Astrocyte (in vitro differentiated cells and primary cell): Measurements from ENCODE around the gene ACBD3. TPM values are rescaled to one million over a fixed set of nuclear protein-coding genes. Genes with fewer than 3 reads are reported as not detected.

ENCODE experiments used
- DNase-seq: peaks from one replicate; pipeline ENCODE4 v3.0.0-alpha.2; 2010; ENCODE audit warnings: low read depth
- FAIRE-seq: peaks from 2 replicates; lab custom pipeline; 2011; peaks lifted over from hg19 to GRCh38; lab: Jason Lieb, UNC
- H2AFZ ChIP-seq: 2 replicates; pipeline ENCODE4 v1.6.0; 2012; ENCODE audit warnings: low read depth, low read length, inconsistent platforms
- H3K27ac ChIP-seq: 2 replicates; pipeline ENCODE4 v1.5.1; 2011; ENCODE audit warnings: low read depth, low read length, inconsistent platforms
- H3K27me3 ChIP-seq: 2 replicates; pipeline ENCODE4 v1.6.0; 2011; ENCODE audit warnings: low read length, inconsistent platforms; ENCODE audit not compliant: insufficient read depth
- H3K36me3 ChIP-seq: 2 replicates; pipeline ENCODE4 v1.5.1; 2011; ENCODE audit warnings: low read length, inconsistent platforms; ENCODE audit not compliant: insufficient read depth
- H3K4me1 ChIP-seq: 2 replicates; pipeline ENCODE4 v1.5.1; 2011; ENCODE audit warnings: low read length, inconsistent platforms; ENCODE audit not compliant: insufficient read depth
- H3K4me2 ChIP-seq: 2 replicates; pipeline ENCODE4 v1.6.0; 2012; ENCODE audit warnings: low read length, inconsistent platforms
- H3K4me3 ChIP-seq: 2 replicates; pipeline ENCODE4 v1.5.1; 2011; ENCODE audit warnings: low read depth, mild to moderate bottlenecking, low read length, inconsistent platforms; ENCODE audit not compliant: insufficient read depth
- H3K79me2 ChIP-seq: 2 replicates; pipeline ENCODE4 v1.6.0; 2012; ENCODE audit warnings: mild to moderate bottlenecking, low read length, inconsistent platforms; ENCODE audit not compliant: insufficient read depth
- H3K9ac ChIP-seq: 2 replicates; pipeline ENCODE4 v1.6.0; 2012; ENCODE audit warnings: mild to moderate bottlenecking, low read length, inconsistent platforms
- H3K9me3 ChIP-seq: 2 replicates; pipeline ENCODE4 v1.5.1; 2012; ENCODE audit warnings: low read depth, mild to moderate bottlenecking, low read length, inconsistent platforms; ENCODE audit not compliant: insufficient read depth
- H4K20me1 ChIP-seq: 2 replicates; pipeline ENCODE4 v1.6.0; 2012; ENCODE audit warnings: low read length, inconsistent platforms; ENCODE audit not compliant: insufficient read depth
- H3K27ac Mint-ChIP-seq: one replicate; pipeline ENCODE4 v1.8.0; 2021; ENCODE audit warnings: mild to moderate bottlenecking, mixed read lengths; ENCODE audit not compliant: unreplicated experiment
- H3K27me3 Mint-ChIP-seq: one replicate; pipeline ENCODE4 v1.8.0; 2021; ENCODE audit warnings: low read depth, mixed read lengths; ENCODE audit not compliant: unreplicated experiment
- H3K36me3 Mint-ChIP-seq: one replicate; pipeline ENCODE4 v1.8.0; 2021; ENCODE audit warnings: low read depth, mixed read lengths; ENCODE audit not compliant: unreplicated experiment
- H3K4me1 Mint-ChIP-seq: one replicate; pipeline ENCODE4 v1.8.0; 2021; ENCODE audit warnings: low read depth, mixed read lengths; ENCODE audit not compliant: unreplicated experiment
- H3K4me3 Mint-ChIP-seq: one replicate; pipeline ENCODE4 v1.8.0; 2021; ENCODE audit warnings: mild to moderate bottlenecking, moderate library complexity, mixed read lengths; ENCODE audit not compliant: unreplicated experiment
- H3K9me3 Mint-ChIP-seq: one replicate; pipeline ENCODE4 v1.8.0; 2021; ENCODE audit warnings: mild to moderate bottlenecking, mixed read lengths; ENCODE audit not compliant: unreplicated experiment
- CTCF ChIP-seq: IDR thresholded peaks from 2 replicates; pipeline ENCODE4 v1.5.1; 2011; ENCODE audit warnings: low read depth, mild to moderate bottlenecking, inconsistent platforms, low read length, moderate library complexity; ENCODE audit not compliant: insufficient read depth
- EZH2 ChIP-seq: IDR thresholded peaks from 2 replicates; pipeline ENCODE4 v1.6.1; 2012; ENCODE audit warnings: mild to moderate bottlenecking, low read length, inconsistent platforms; ENCODE audit not compliant: insufficient read depth
- total RNA-seq: library from RNA; stranded (reverse); gene quantifications from 2 replicates; pipeline ENCODE4 v1.2.1, GENCODE V29; 2021

Gene ACBD3
- total RNA-seq, 1 donor from 2014 or later, result 66.7 TPM

GRCh38 chr1:226100436-226101391, 85.8 kb downstream of the ACBD3 start:
- Histone ChIP-seq H2AFZ (peak overlapping the region; percentile 71), H3K9ac (peak overlapping the region; percentile 59)
- H3K27me3 Mint-ChIP-seq, result peaks cover 16% of the 10 kb centered on the region

GRCh38 chr1:226098870-226099835, 87.4 kb downstream of the ACBD3 start:
- H3K79me2 ChIP-seq, result no peaks in the 10 kb centered on the region
- peaks cover 1% of the 10 kb centered on the region for H3K36me3 Mint-ChIP-seq
- H3K4me3 Mint-ChIP-seq, result no peak overlapping the region
- no peak overlapping the region for H3K27ac ChIP-seq
- H3K9ac ChIP-seq, result peak overlapping the region; percentile 25
- no peaks in the 10 kb centered on the region for H3K9me3 Mint-ChIP-seq
- H3K36me3 ChIP-seq, result no peaks in the 10 kb centered on the region
- no peaks in the 10 kb centered on the region for H4K20me1 ChIP-seq
- peaks cover 15% of the 10 kb centered on the region for H3K4me1 ChIP-seq
- H3K27me3 Mint-ChIP-seq, result peaks cover 18% of the 10 kb centered on the region
- H3K4me1 Mint-ChIP-seq, result peaks cover 2% of the 10 kb centered on the region
- H3K4me3 ChIP-seq, result no peak overlapping the region
- H2AFZ ChIP-seq, result no peak overlapping the region
- peaks cover 5% of the 10 kb centered on the region for H3K27me3 ChIP-seq
- DNase-seq, result no peak
- H3K9me3 ChIP-seq, result no peaks in the 10 kb centered on the region
- no peak for FAIRE-seq
- no peak for TF ChIP-seq CTCF
- no peak for TF ChIP-seq EZH2
- no peak overlapping the region for H3K4me2 ChIP-seq
- no peak overlapping the region for H3K27ac Mint-ChIP-seq

More at GRCh38 chr1:226100436-226101391, 85.8 kb downstream of the ACBD3 start:
- peak overlapping the region; percentile 85 for H3K4me2 ChIP-seq
- peaks cover 15% of the 10 kb centered on the region for H3K4me1 ChIP-seq
- no peaks in the 10 kb centered on the region for H3K27me3 ChIP-seq
- Mint-ChIP-seq H3K4me3 (peak overlapping the region; percentile 78), H3K36me3 (no peaks in the 10 kb centered on the region), H3K9me3 (no peaks in the 10 kb centered on the region), H3K27ac (no peak overlapping the region), H3K4me1 (peaks cover 9% of the 10 kb centered on the region)
- no peaks in the 10 kb centered on the region for H3K9me3 ChIP-seq
- H3K79me2 ChIP-seq, result no peaks in the 10 kb centered on the region
- peak overlapping the region; percentile 54 for H3K4me3 ChIP-seq
- FAIRE-seq, result no peak
- peak; percentile 46 for DNase-seq
- TF ChIP-seq CTCF, result no peak
- no peak for TF ChIP-seq EZH2
- H4K20me1 ChIP-seq, result no peaks in the 10 kb centered on the region
- no peak overlapping the region for H3K27ac ChIP-seq
- no peaks in the 10 kb centered on the region for H3K36me3 ChIP-seq
